HepG2 (cell line): Measurements from ENCODE around the gene INHBB. TPM values are rescaled to one million over a fixed set of nuclear protein-coding genes. Genes with fewer than 3 reads are reported as not detected.

ENCODE experiments used
- CHD2 ChIP-seq: IDR thresholded peaks from 2 replicates; pipeline ENCODE4 v1.6.1; 2011; ENCODE audit warnings: low read depth, low read length, improper control_type of control experiment
- FLYWCH1 ChIP-seq: sonication (generic); formaldehyde crosslinking; IDR thresholded peaks from 2 replicates; pipeline ENCODE4 v1.8.1; 2023; ENCODE audit warnings: mild to moderate bottlenecking, missing genetic modification reagents
- HDAC1 ChIP-seq: sonication (generic); formaldehyde crosslinking; IDR thresholded peaks from 2 replicates; pipeline ENCODE4 v1.5.1; 2020; ENCODE audit warnings: mild to moderate bottlenecking, missing genetic modification reagents
- LCORL ChIP-seq, 2 experiments: fragments of 450-650 bp in 1 of 2; sonication (generic) in 1 of 2; formaldehyde crosslinking in 1 of 2; IDR thresholded peaks; 2 replicates each; pipeline versions ENCODE4 v1.5.0 to v1.6.1; 2017 to 2020; ENCODE audit warnings: antibody characterized with exemption in 1 of 2, missing genetic modification reagents in 1 of 2
- MTA3 ChIP-seq: sonication (generic); formaldehyde crosslinking; IDR thresholded peaks from 2 replicates; pipeline ENCODE4 v1.4.0; 2020; ENCODE audit warnings: missing genetic modification reagents
- MXI1 ChIP-seq: IDR thresholded peaks from 3 replicates; pipeline ENCODE4 v1.6.1; 2012; ENCODE audit warnings: low read depth, low read length, inconsistent platforms, borderline replicate concordance
- PRDM4 ChIP-seq: sonication (generic); formaldehyde crosslinking; IDR thresholded peaks from 2 replicates; pipeline ENCODE4 v1.9.0; 2021; ENCODE audit warnings: missing genetic modification reagents, borderline replicate concordance
- RCOR2 ChIP-seq: IDR thresholded peaks from 2 replicates; pipeline ENCODE4 v1.6.1; 2016; ENCODE audit warnings: missing biosample characterization, missing genetic modification reagents
- RFX5 ChIP-seq: IDR thresholded peaks from 2 replicates; pipeline ENCODE4 v1.6.1; 2011; ENCODE audit warnings: low read depth, low read length, improper control_type of control experiment
- SRSF9 ChIP-seq: fragments of 200-400 bp; formaldehyde crosslinking; IDR thresholded peaks from 2 replicates; pipeline ENCODE4 v1.6.1; 2018; ENCODE audit warnings: borderline replicate concordance, mild to moderate bottlenecking, low read depth, low read length; ENCODE audit not compliant: insufficient read depth, poor library complexity, severe bottlenecking
- TGIF2 ChIP-seq: IDR thresholded peaks from 2 replicates; pipeline ENCODE4 v1.6.1; 2016; ENCODE audit warnings: control low read depth, missing compliant biosample characterization
- XRCC5 ChIP-seq: fragments of 200-400 bp; formaldehyde crosslinking; optimal IDR thresholded peaks from 2 replicates; pipeline ENCODE3; 2017; ENCODE audit warnings: mild to moderate bottlenecking, low read length
- ZFP36L1 ChIP-seq: sonication (generic); formaldehyde crosslinking; IDR thresholded peaks from 2 replicates; pipeline ENCODE4 v1.8.0; 2022; ENCODE audit warnings: mild to moderate bottlenecking, missing genetic modification reagents, moderate library complexity
- ZNF766 ChIP-seq: sonication (generic); formaldehyde crosslinking; IDR thresholded peaks from 2 replicates; pipeline ENCODE4 v1.5.0; 2020; ENCODE audit warnings: missing genetic modification reagents, borderline replicate concordance
- ZNF770 ChIP-seq: sonication (generic); formaldehyde crosslinking; IDR thresholded peaks from 2 replicates; pipeline ENCODE4 v1.5.0; 2020; ENCODE audit warnings: mild to moderate bottlenecking, missing genetic modification reagents
- polyA plus RNA-seq, 8 experiments: library from polyadenylated mRNA; depleted of rRNA in 3 of 8; stranded (reverse) in 7 of 8; unstranded in 1 of 8; fragments of >200 nt; fragmentation: Illumina TruSeq in 4 of 8; extraction: Trizol in 4 of 8; gene quantifications; 2 replicates each; pipeline versions ENCODE4 v1.2.1 to v1.2.3, GENCODE V29; 2011 to 2016; ENCODE audit warnings: low read depth in 4 of 8, missing spikeins in 1 of 8, mixed read lengths in 1 of 8; ENCODE audit not compliant: insufficient read depth in 1 of 8
- total RNA-seq, 5 experiments: library from RNA; depleted of rRNA; stranded (reverse); fragments of >200 nt; fragmentation: Illumina TruSeq; extraction: Trizol; gene quantifications; 2 replicates each; pipeline ENCODE4 v1.2.3, GENCODE V29; 2016; ENCODE audit warnings: low read depth in 1 of 5
- TF ChIP-seq, protein P1 (sequence below): sonication (generic); formaldehyde crosslinking; IDR thresholded peaks from 2 replicates; pipeline ENCODE4 v1.5.0; 2020; ENCODE audit warnings: mild to moderate bottlenecking, missing genetic modification reagents, moderate library complexity
- TF ChIP-seq, protein P2 (sequence below): sonication (generic); formaldehyde crosslinking; IDR thresholded peaks from 2 replicates; pipeline ENCODE4 v1.4.0; 2020; ENCODE audit warnings: low read depth, mild to moderate bottlenecking, missing genetic modification reagents

INHBB gene
- total and polyA plus RNA-seq, 2 of the 13 experiments (the other 11 are each of a cell fraction or from before 2014, with no cell fraction given) = 0.20 to 1.7 TPM

DNA sequence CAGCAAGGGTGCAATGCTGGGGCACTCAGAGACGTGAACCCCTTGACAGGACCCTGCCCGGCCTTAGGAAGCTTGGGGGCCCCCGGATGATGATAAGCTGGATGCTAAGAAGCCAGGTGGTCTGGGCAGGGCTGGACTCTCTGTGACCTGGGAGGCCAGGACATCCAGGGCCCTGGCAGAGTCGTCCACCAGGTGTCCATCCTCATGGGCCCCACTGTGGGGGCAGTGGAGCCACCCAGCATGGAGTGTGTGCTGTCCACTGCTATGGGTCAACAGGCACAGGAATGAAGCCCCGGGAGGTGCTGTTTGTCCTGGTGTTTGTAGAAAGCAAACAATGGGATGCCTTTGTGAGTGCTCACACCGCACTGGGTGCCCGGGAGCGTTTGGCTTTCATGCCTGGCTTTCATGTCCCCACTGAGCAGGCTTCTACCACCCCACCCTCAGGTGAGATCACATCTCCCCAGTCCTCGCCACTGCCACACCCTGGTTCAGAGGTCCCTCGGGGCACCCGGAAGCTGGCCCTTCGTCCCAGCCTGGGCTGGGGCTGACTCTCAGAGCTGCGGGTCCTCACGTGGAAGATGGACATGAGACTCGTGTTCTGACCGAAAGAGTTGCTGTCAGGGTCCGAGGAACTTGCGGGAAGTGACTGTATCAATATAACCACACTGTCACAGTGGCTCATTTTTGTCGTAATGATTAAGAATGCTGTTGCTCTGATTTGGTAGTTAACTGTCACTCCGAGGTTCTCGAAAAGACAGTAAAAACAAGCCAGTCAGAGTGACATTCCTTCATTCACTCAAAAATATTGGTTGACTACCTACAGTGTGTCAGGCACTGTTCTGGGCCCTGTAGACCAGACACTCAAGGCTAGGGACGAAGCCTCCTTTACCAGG, 53.3 kb downstream of the INHBB start (continued):
- TF ChIP-seq ZNF766 (CRISPR knock-in tag) (0 out of 2 replicates have a peak, but pooled peaks have one; percentile 65), RFX5 (no peak), CHD2 (no peak), FLYWCH1 (CRISPR knock-in tag) (no peak), SRSF9 (no peak), MTA3 (CRISPR knock-in tag) (no peak), LCORL (IDR thresholded peaks at IDR 0.05) (peak; percentile 8; the same call in 1 of the 2 replicates), LCORL (CRISPR knock-in tag; IDR thresholded peaks at IDR 0.05) (peak; percentile 99), TGIF2 (0 out of 2 replicates have a peak, but pooled peaks have one; percentile 56), MXI1 (peak; percentile 81; the same call in 1 of the 3 replicates), PRDM4 (CRISPR knock-in tag) (no peak), HDAC1 (CRISPR knock-in tag) (peak; percentile 88), RCOR2 (CRISPR knock-in tag) (peak; percentile 85), ZFP36L1 (CRISPR knock-in tag) (0 out of 2 replicates have a peak, but pooled peaks have one; percentile 4), ZNF770 (CRISPR knock-in tag) (no peak; the same call in 1 of the 2 replicates), XRCC5 (peak; percentile 58)
- TF ChIP-seq, protein P1, sequence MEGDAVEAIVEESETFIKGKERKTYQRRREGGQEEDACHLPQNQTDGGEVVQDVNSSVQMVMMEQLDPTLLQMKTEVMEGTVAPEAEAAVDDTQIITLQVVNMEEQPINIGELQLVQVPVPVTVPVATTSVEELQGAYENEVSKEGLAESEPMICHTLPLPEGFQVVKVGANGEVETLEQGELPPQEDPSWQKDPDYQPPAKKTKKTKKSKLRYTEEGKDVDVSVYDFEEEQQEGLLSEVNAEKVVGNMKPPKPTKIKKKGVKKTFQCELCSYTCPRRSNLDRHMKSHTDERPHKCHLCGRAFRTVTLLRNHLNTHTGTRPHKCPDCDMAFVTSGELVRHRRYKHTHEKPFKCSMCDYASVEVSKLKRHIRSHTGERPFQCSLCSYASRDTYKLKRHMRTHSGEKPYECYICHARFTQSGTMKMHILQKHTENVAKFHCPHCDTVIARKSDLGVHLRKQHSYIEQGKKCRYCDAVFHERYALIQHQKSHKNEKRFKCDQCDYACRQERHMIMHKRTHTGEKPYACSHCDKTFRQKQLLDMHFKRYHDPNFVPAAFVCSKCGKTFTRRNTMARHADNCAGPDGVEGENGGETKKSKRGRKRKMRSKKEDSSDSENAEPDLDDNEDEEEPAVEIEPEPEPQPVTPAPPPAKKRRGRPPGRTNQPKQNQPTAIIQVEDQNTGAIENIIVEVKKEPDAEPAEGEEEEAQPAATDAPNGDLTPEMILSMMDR = peak; percentile 54
- TF ChIP-seq, protein P2, sequence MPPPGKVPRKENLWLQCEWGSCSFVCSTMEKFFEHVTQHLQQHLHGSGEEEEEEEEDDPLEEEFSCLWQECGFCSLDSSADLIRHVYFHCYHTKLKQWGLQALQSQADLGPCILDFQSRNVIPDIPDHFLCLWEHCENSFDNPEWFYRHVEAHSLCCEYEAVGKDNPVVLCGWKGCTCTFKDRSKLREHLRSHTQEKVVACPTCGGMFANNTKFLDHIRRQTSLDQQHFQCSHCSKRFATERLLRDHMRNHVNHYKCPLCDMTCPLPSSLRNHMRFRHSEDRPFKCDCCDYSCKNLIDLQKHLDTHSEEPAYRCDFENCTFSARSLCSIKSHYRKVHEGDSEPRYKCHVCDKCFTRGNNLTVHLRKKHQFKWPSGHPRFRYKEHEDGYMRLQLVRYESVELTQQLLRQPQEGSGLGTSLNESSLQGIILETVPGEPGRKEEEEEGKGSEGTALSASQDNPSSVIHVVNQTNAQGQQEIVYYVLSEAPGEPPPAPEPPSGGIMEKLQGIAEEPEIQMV (CRISPR knock-in tag) = no peak
